DND-41 (cell line): Measurements from ENCODE around the gene ZNF451.

Experiments used
- CTCF ChIP-seq: IDR thresholded peaks from 2 replicates; pipeline ENCODE4 v1.5.1; 2012; ENCODE audit warnings: borderline replicate concordance, low read length, moderate library complexity, mild to moderate bottlenecking; ENCODE audit not compliant: poor library complexity, severe bottlenecking; ENCODE audit errors: extremely low read depth
- EZH2 ChIP-seq: IDR thresholded peaks from 3 replicates; pipeline ENCODE4 v1.6.1; 2012; ENCODE audit warnings: borderline replicate concordance, low read depth, mild to moderate bottlenecking, moderate library complexity, low read length, inconsistent platforms; ENCODE audit not compliant: severe bottlenecking

GRCh38 chr6:57108691-57109090, 18.7 kb downstream of the ZNF451 start:
- TF ChIP-seq CTCF (no peak), EZH2 (no peak)
